ENCODE data around the gene KRTAP5-5.
A peak's percentile ranks its signal among the peaks of the same experiment; 100 is the strongest.
"Not testable (repeated sequence)": the region's sequence is repeated elsewhere in the genome, so short reads cannot be mapped to it uniquely, and the experiment has no call there.

KRTAP5-5 gene

DNA sequence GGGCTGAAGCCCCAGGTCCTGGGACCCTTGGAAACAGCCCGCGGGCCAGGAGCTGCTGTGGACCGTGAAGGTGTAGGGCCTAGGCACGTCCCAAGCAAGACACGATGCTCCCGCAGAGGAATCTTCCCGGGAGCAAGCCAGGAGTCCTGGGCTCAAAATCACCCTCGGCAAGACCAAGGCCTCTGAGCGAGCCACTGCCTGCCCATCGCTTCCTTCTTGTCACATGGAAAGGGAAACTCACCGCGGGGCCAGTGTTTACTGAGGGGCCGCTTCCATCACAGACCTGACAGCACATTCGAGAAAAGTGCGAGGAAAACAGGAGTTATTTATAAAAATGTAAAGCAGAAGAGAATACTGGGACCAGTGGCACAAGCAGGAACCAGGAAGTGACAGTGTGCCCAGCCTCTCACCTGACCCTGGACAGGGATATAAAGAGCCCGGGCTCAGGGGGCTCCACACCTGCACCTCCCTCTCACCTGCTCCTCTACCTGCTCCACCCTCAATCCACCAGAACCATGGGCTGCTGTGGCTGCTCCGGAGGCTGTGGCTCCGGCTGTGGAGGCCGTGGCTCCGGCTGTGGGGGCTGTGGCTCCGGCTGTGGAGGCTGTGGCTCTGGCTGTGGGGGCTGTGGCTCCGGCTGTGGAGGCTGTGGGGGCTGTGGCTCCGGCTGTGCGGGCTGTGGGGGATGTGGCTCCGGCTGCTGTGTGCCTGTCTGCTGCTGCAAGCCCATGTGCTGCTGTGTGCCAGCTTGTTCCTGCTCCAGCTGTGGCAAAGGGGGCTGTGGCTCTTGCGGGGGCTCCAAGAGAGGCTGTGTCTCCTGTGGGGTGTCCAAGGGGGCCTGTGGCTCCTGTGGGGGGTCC, at the start of gene KRTAP5-5:
Gene KRTAP5-5, plus strand, starts transcription at position 450 of the 860 bp plus-strand sequence. Its CDS starts 66 bp downstream, at position 516.
- H3K27ac Mint-ChIP-seq: no peak within 1 kb of the TSS
- no peaks in the 10 kb centered on the region for H3K4me1 Mint-ChIP-seq
- no peak for DNase-seq
- H3K9me3 Mint-ChIP-seq: no peaks in the 10 kb centered on the region
- no peaks in the 10 kb centered on the region for H3K36me3 Mint-ChIP-seq
- H3K4me3 Mint-ChIP-seq: no peak within 1 kb of the TSS
- CTCF ChIA-PET: interaction anchor here (1.3 to 2.6 kb wide), 3 partner anchors 9 to 83 kb away, joined by 4 to 11 read pairs (median 5); no protein-coding TSS in a partner anchor
- peaks cover 72% of the 10 kb centered on the region for H3K27me3 Mint-ChIP-seq

DNA sequence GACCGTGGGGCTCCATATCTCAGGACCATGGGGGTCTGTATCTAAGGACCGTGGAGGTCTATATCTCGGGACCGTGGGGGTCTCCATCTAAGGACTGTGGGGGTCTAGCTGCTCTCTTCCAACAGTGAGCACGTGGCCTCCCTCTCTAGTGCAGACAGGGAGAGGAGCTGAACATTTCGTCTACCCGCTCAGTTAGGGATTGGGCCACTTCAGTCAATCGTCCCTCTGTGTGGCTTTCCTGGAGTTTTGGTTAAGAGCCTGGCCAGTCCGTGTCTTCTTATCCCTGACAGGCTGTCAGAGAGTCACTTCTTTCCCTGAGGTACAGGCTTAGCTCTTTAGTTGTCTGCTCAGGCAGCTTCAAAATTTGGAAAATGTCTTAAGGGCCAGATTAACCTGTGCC, 47.6 kb upstream of the KRTAP5-5 start:
- Mint-ChIP-seq H3K4me1 (peaks cover 5% of the 10 kb centered on the region), H3K9me3 (peaks cover 8% of the 10 kb centered on the region), H3K27me3 (peaks cover 28% of the 10 kb centered on the region), H3K27ac (no peak overlapping the region), H3K36me3 (no peaks in the 10 kb centered on the region), H3K4me3 (no peak overlapping the region)
- no peak for DNase-seq
- CTCF ChIA-PET: interaction anchor here (1.3 kb wide), 1 partner anchor 13 kb away, joined by 3 read pairs; no protein-coding TSS in a partner anchor

DNA sequence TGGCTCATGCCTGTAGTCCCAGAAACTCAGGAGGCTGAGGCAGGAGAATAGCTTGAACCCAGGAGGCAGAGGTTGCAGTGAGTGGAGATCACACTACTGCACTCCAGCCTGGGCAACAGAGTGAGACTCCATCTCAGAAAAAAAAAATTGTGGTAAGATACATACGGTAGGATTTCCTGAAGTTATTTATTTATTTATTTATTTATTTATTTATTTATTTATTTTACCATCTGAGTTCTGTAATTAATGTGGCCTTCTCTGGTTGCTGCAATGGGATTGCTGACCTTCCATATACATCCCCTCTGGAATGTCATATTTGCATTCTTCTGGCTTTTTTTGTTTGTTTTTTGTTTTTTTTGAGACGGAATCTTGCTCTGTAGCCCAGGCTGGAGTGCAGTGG, 46.7 kb upstream of the KRTAP5-5 start:
- peaks cover 34% of the 10 kb centered on the region for H3K27me3 Mint-ChIP-seq
- H3K4me3 Mint-ChIP-seq: not testable (repeated sequence)

GRCh38 chr11:1584661-1585370, 44.8 kb upstream of the KRTAP5-5 start, which contains the start of gene KRTAP5-1:
Gene KRTAP5-1, minus strand, starts transcription at chr11:1585283. Its CDS starts 34 bp downstream, at chr11:1585249.
- not testable (repeated sequence) for H3K36me3 Mint-ChIP-seq, H3K9me3 Mint-ChIP-seq, DNase-seq, H3K27ac Mint-ChIP-seq, H3K4me3 Mint-ChIP-seq
- CTCF ChIA-PET: interaction anchor here (2.1 kb wide), 1 partner anchor 10 kb away, joined by 7 read pairs; no protein-coding TSS in a partner anchor
- Mint-ChIP-seq H3K4me1 (peaks cover 16% of the 10 kb centered on the region), H3K27me3 (peaks cover 28% of the 10 kb centered on the region)

More for the DNA sequence above, 46.7 kb upstream of the KRTAP5-5 start:
- not testable (repeated sequence) for H3K9me3 Mint-ChIP-seq, H3K4me1 Mint-ChIP-seq, H3K27ac Mint-ChIP-seq, H3K36me3 Mint-ChIP-seq, DNase-seq
- CTCF ChIA-PET: interaction anchor here (1.3 kb wide), 1 partner anchor 12 kb away, joined by 3 read pairs; no protein-coding TSS in a partner anchor

GRCh38 chr11:1586699-1587098, 42.9 kb upstream of the KRTAP5-5 start:
- Mint-ChIP-seq H3K27ac (no peak overlapping the region), H3K9me3 (peaks cover 12% of the 10 kb centered on the region), H3K4me1 (peaks cover 20% of the 10 kb centered on the region), H3K27me3 (peaks cover 33% of the 10 kb centered on the region), H3K36me3 (peaks cover 11% of the 10 kb centered on the region), H3K4me3 (no peak overlapping the region)
- CTCF ChIA-PET: interaction anchor here (1.0 kb wide), 1 partner anchor 12 kb away, joined by 7 read pairs; no protein-coding TSS in a partner anchor
- no peak for DNase-seq

DNA sequence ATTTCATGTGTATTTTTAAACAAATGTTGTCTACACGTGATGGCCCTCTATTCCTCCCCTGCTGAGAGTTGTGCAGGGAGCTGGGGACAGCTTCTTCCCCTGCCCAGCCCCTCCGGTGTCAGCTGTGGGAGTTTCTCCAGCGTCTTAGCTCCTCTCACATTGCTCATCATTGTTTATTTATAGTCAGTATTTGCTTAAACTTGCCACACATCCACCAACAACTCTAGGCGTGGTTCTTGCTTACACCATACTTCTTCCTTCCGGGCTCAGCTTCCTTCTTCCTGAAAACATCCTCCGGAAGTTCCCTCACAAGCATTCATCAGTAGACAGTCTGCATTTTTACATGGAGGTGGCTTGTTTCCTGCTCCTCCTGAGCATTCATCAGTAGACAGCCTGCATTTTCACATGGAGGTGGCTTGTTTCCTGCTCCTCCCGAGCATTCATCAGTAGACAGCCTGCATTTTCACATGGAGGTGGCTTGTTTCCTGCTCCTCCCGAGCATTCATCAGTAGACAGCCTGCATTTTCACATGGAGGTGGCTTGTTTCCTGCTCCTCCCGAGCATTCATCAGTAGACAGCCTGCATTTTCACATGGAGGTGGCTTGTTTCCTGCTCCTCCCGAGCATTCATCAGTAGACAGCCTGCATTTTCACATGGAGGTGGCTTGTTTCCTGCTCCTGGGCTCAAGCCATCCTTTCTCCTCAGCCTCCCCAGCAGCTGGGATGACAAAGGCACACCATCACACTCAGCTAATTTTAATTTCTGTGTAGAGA, 40.2 kb upstream of the KRTAP5-5 start:
- peak; percentile 43 for DNase-seq
- Mint-ChIP-seq H3K9me3 (peaks cover 12% of the 10 kb centered on the region), H3K4me3 (peak overlapping the region; percentile 43), H3K27ac (peak overlapping the region; percentile 93), H3K4me1 (peaks cover 15% of the 10 kb centered on the region), H3K27me3 (peaks cover 44% of the 10 kb centered on the region), H3K36me3 (peaks cover 11% of the 10 kb centered on the region)
- CTCF ChIA-PET: interaction anchor here (1.0 to 2.6 kb wide), 2 partner anchors 15 to 137 kb away, joined by 3 to 14 read pairs; no protein-coding TSS in a partner anchor

- H3K4me3 Mint-ChIP-seq: no peak overlapping the region
- CTCF ChIA-PET: interaction anchor here (1.0 to 2.6 kb wide), 2 partner anchors 15 to 137 kb away, joined by 3 to 14 read pairs; no protein-coding TSS in a partner anchor
- H3K27ac Mint-ChIP-seq: peak overlapping the region; percentile 64
- H3K9me3 Mint-ChIP-seq: peaks cover 12% of the 10 kb centered on the region
- H3K4me1 Mint-ChIP-seq: peaks cover 14% of the 10 kb centered on the region
- no peak for DNase-seq
- peaks cover 47% of the 10 kb centered on the region for H3K27me3 Mint-ChIP-seq
- H3K36me3 Mint-ChIP-seq: peaks cover 11% of the 10 kb centered on the region
Observed at GRCh38 chr11:1589996-1590395, 39.6 kb upstream of the KRTAP5-5 start.

DNA sequence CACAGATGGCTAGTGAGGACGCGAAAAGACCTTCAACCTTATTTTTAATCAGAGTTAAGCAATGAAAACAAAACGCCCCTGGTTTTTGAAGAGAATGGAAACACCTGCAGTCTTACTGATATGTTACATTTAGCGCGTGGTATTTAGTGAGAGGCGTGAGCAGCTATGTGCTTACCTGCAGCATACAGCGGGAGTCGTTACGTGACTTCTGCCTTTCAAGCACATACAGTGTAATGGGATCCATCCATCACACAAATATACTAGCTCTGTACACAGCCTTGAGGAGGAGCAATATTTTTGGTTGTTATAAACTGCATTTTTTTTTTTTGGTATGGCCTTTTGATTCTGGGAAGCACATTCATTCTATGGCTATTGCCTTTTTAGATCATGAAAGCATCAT, 36.9 kb upstream of the KRTAP5-5 start:
- peaks cover 12% of the 10 kb centered on the region for H3K9me3 Mint-ChIP-seq
- H3K36me3 Mint-ChIP-seq: peaks cover 11% of the 10 kb centered on the region
- CTCF ChIA-PET: interaction anchor here (0.7 to 1.4 kb wide), 2 partner anchors 38 to 54 kb away, joined by 3 to 4 read pairs; no protein-coding TSS in a partner anchor
- H3K4me3 Mint-ChIP-seq: no peak overlapping the region
- H3K27ac Mint-ChIP-seq: no peak overlapping the region
- peaks cover 20% of the 10 kb centered on the region for H3K4me1 Mint-ChIP-seq
- DNase-seq: no peak
- H3K27me3 Mint-ChIP-seq: peaks cover 60% of the 10 kb centered on the region

DNA sequence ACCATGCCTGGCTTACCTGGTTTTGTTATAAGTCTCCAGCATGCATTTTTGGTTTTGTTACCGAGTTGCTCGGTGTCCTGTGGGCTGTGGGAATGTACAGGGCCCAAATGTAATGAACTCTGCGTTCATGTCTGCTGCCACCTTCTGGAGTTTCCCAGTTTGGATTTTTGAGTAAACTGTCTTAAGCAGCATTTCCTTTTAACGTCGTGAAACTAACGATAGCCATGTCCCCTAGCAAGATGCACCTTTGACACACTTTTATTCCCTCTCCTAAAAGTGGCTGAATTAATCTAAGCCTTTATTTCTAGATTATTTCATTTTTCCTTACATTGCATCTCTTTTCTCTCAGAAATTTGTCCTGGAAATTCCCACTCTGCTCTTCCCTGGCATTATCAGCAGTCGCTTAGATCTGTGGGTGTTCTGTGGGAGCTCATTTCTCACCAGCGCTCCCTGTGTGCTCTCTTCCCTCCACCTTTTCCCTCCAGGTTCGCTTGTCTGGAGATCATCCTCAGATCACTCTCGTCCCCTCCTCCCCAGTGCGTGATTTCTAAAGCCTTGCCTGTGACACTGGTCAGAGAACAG, 33.5 kb upstream of the KRTAP5-5 start:
- not testable (repeated sequence) for H3K9me3 Mint-ChIP-seq, H3K4me3 Mint-ChIP-seq, H3K4me1 Mint-ChIP-seq, H3K27ac Mint-ChIP-seq, H3K36me3 Mint-ChIP-seq, DNase-seq
- CTCF ChIA-PET: interaction anchor here (1.2 to 1.8 kb wide), 3 partner anchors 12 to 49 kb away, joined by 3 to 4 read pairs (median 4); partner anchors contain the start of gene KRTAP5-3
- peaks cover 72% of the 10 kb centered on the region for H3K27me3 Mint-ChIP-seq

DNA sequence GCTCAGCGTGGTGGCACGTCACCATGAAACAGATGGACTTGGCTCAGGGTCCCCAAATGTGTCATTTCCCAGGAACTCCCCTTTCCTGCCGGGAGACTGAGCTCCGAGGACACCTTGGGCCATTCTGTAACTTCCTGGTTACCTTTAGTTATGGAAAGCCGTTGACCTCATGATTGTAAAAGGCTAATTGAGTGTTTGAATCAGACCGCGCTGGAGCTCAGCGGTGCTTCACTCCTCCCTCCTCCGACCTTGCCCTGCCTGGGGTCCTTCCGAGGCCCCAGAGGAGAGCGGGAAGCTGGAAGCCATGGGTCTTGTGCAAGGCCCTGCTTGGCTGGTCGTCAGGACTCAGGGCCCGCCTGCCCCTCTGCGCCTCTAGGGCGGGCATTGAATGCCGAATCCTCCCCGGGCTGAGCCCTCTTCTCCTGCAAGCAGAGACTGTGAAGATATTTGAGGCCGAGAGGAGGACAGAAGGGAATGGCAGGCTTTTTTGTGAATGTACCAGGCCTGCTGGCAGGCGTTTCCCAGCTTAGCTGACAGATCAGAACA, 32.9 kb upstream of the KRTAP5-5 start:
- H3K36me3 Mint-ChIP-seq, H3K4me3 Mint-ChIP-seq, DNase-seq, H3K4me1 Mint-ChIP-seq, H3K27ac Mint-ChIP-seq, H3K9me3 Mint-ChIP-seq: not testable (repeated sequence)
- CTCF ChIA-PET: interaction anchor here (1.2 kb wide), 1 partner anchor 22 kb away, joined by 3 read pairs; no protein-coding TSS in a partner anchor
- H3K27me3 Mint-ChIP-seq: peaks cover 74% of the 10 kb centered on the region

- Mint-ChIP-seq H3K4me1 (peaks cover 5% of the 10 kb centered on the region), H3K9me3 (no peaks in the 10 kb centered on the region), H3K4me3 (no peak overlapping the region), H3K27ac (no peak overlapping the region), H3K27me3 (peaks cover 73% of the 10 kb centered on the region), H3K36me3 (no peaks in the 10 kb centered on the region)
- CTCF ChIA-PET: interaction anchor here (1.2 kb wide), 1 partner anchor 23 kb away, joined by 3 read pairs; no protein-coding TSS in a partner anchor
- DNase-seq: no peak
Observed at GRCh38 chr11:1597331-1597993, 32.1 kb upstream of the KRTAP5-5 start.

DNA sequence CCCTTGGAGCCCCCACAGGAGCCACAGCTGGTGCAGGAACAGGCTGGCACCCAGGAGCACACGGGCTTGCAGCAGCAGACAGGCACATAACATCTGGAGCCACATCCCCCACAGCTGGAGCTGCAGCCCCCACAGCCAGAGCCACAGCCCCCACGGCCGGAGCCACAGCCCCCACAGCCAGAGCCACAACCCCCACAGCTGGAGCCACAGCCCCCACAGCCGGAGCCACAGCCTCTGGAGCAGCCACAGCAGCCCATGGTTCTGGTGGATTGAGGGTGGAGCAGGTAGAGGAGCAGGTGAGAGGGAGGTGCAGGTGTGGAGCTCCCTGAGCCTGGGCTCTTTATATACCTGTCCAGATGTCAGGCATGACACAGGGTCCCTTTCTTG, 31.6 kb upstream of the KRTAP5-5 start, which contains the start of gene KRTAP5-2:
Gene KRTAP5-2, minus strand, starts transcription at position 301 of the 387 bp plus-strand sequence. Its CDS starts 44 bp downstream, at position 257.
- no peaks in the 10 kb centered on the region for H3K36me3 Mint-ChIP-seq
- no peak for DNase-seq
- peaks cover 5% of the 10 kb centered on the region for H3K4me1 Mint-ChIP-seq
- H3K9me3 Mint-ChIP-seq: no peaks in the 10 kb centered on the region
- H3K4me3 Mint-ChIP-seq: no peak within 1 kb of the TSS
- CTCF ChIA-PET: interaction anchor here (1.2 kb wide), 1 partner anchor 23 kb away, joined by 3 read pairs; no protein-coding TSS in a partner anchor
- H3K27ac Mint-ChIP-seq: peak within 1 kb of the TSS; percentile 38
- peaks cover 69% of the 10 kb centered on the region for H3K27me3 Mint-ChIP-seq
